Head of caudate nucleus (tissue), 42 donors: Measurements from ENCODE around the gene WNK4.

Source experiments
- DNase-seq, 42 donors: peaks; one replicate each; pipeline versions ENCODE4 v3.0.0 to v3.0.0-alpha.2; 2020 to 2021; ENCODE audit warnings: mixed read lengths in 7 of 42
- intact Hi-C: fragments of 100-400 bp; cut with DNase I; formaldehyde crosslinking; loops from one replicate; pipeline ENCODE4 v1.15.0; 2022

The WNK4 gene

DNA sequence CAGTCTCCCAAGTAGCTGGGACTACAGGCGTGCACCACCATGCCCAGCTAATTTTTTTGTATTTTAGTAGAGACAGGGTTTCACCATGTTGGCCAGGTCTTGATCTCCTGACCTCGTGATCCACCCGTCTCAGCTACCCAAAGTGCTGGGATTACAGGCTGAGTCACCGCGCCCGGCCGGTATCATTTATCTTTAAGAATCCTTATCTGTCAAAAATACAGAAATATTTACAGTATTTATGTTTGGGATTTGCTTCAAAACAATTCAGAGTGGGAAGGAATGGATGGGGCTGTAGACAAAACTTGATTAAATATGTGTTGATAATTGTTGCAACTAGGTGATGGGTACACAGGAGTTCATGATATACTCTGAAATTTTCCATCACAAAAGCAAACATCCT lies 40.8 kb downstream of the WNK4 start:
- intact Hi-C loops, result no loop called here
- DNase-seq, result no peak

- DNase-seq, result no peak
- intact Hi-C loops, result no loop called here
Observed at GRCh38 chr17:42827472-42827871, 47.1 kb downstream of the WNK4 start.

GRCh38 chr17:42830971-42831370 lies 50.6 kb downstream of the WNK4 start:
- intact Hi-C loops, result no loop called here
- DNase-seq, result no peak

DNA sequence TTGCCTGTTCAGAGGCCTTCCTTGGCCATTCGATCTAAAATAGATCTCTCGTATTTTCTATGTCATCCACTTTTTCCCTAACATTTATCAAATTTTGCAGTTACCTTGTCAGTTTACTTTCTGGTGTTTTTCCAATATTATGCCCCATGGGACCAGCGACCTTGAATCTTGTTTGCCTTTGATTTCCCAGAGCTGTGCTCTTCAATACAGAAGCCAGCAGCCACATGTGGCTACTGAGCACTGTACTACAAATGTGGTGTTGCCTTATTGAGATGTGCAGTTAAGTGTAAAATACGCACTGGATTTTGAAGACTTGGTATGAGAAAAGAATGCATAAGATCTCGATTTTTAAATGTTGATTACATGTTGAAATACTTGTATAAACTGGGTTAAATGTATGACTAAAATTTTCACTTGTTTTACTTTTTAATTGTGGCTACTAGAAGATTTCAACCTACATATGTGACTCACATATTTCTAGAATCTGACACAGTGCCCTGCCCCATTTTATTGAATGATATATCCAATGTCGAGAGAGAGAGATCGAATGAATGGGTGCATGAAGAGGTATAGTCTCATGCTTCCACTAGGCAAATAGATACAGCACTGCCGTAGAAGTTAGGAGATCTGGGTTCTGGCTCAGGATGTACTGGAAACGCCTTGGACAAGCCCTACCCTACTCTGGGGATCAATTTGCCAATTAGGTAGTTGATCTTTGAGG lies 52.0 kb downstream of the WNK4 start:
- intact Hi-C loops, result no loop called here
- DNase-seq, result no peak

DNA sequence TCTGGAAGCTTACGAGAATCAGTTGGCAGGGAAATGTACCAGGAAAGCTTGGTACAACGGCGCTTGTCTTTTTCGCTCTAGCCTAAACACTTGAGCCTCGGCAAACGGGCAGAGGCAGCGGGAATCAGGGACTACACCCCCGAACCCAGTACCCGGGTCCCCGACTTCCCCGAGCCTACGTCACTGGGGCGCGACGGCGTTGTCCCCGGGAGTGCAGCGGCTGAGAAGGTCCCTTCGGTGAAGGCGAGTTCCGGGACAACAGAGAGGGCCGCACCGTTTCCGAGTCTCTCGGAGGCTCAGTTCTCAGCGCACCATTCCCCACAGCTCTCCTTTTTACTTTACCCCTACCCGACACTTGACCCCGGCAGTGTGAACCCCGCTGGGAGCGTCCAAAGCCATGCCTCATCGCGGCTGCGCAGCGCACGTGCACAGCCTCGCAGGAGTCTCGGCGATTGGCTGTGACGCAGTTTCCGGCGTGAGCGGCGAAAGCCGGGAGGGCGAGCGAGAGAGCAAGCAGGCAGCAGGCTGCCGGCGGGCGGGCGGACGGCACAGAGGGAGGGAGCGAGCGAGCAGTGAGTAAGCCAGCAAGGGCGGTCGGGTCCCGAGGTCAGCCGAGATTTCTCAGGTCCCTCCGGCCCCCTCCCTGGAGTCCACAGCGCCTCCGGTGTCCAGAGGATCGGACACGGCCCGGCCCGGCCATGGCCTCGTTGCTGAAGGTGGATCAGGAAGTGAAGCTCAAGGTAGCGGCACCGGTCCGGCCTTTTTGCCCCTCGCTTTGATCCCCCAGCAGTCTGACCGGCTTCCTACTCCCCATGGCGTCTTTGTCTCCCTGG lies 52.7 kb downstream of the WNK4 start, which contains the start of gene PSME3:
PSME3 (plus strand) TSS at position 464 of the 833 bp plus-strand sequence; CDS start at position 699, 235 bp downstream.
- intact Hi-C loops, result no loop called here
- DNase-seq, result peak; percentile 78 to 97 (median 93)

GRCh38 chr17:42833767-42834422 lies 53.5 kb downstream of the WNK4 start:
- intact Hi-C loops, result no loop called here

GRCh38 chr17:42835732-42836131 lies 55.3 kb downstream of the WNK4 start:
- DNase-seq, result no peak
- intact Hi-C loops, result no loop called here

More at GRCh38 chr17:42833767-42834422, 53.5 kb downstream of the WNK4 start:
- peak in 3 of 42 donors; percentile 15 to 19 (median 19) for DNase-seq

DNA sequence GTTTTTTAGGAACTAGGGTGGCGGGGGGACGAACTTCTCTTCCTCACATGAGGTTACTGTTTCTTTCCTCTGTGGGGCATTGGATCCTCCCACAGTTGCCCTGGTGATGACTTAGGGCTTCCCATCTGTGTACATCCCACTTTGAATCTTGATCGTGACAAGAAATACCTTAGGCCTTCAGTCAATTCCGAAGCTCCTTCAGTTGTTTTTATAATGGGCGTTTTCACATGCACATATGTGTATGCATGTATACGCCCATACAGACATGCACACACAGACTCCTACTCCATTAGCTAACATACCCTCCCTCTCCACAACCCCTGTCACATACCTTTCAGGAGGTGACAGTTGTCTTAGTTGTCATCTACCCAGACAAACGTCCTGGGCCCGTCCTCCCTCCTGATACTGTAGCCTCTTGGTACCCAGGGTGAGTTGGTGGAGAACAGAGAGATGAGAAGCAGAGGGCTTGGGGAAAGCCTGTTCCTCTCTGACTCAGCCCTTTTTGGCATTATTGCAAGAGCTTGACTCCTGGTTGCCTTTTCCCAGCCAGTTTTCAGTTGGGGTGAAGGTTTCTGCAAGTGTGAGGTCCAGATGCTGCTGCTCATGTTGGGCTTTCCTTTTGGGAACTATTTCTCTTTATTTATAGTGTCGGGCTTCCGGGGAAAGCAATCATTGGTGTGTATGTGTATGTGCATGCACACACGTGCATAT lies 61.7 kb downstream of the WNK4 start:
- no peak for DNase-seq
- intact Hi-C loops, result loop anchor here (10.0 kb wide), 2 partner anchors 93 to 153 kb away; partner anchors contain the start of gene RPL27

DNA sequence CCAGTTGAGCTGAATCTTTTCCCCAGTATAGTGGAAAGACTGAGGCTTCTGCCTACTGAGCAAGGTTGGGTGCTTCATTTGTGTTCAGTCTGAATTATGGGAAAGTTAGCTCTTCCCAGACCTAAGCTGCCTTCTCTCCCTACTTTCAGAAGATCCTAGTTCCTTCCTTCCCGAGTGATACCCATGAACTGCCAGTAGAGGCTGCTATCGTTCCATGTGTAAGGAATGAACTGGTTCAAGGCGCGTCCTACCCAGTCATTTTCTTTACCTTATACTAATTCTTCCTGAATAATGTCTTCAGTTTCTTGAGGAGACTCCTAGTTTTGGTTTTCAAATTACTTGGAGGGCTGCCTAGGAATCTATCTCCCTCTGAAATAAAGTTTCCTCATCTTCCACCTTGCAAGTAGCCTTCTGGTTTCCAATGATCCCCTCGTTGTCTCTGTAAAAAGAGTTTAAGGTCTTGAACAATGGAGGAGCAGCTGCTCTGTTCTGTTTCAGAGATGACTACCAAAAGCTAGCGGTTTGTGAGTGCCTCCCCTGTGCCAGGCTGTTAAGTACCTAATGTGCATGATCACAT lies 63.0 kb downstream of the WNK4 start:
- intact Hi-C loops, result loop anchor here (10.0 kb wide), 2 partner anchors 91 to 151 kb away; partner anchors contain the start of gene RPL27
- DNase-seq, result peak in 25 of 42 donors; percentile 17 to 76 (median 50)

GRCh38 chr17:42844271-42844670 lies 63.9 kb downstream of the WNK4 start, which contains the start of gene AOC2:
TSS of gene AOC2 (plus strand) at chr17:42844580. CDS start at chr17:42844627, 47 bp downstream.
- no peak for DNase-seq
- intact Hi-C loops, result loop anchor here (10.0 kb wide), 2 partner anchors 91 to 151 kb away; partner anchors contain the start of gene RPL27

- no peak for DNase-seq
- intact Hi-C loops, result loop anchor here (10.0 kb wide), 2 partner anchors 90 to 150 kb away; partner anchors contain the start of gene RPL27
Observed at GRCh38 chr17:42844761-42845555, 64.5 kb downstream of the WNK4 start.

- intact Hi-C loops, result loop anchor here (10.0 kb wide), 2 partner anchors 89 to 149 kb away; partner anchors contain the start of gene RPL27
- DNase-seq, result no peak
Observed at GRCh38 chr17:42845556-42845917, 65.1 kb downstream of the WNK4 start.

GRCh38 chr17:42845918-42846593 lies 65.6 kb downstream of the WNK4 start:
- intact Hi-C loops, result loop anchor here (10.0 kb wide), 2 partner anchors 89 to 149 kb away; partner anchors contain the start of gene RPL27
- no peak for DNase-seq
